Liver (tissue), 2 donors: Measurements from ENCODE around the gene NDST1.

ENCODE experiments used
- YY1 ChIP-seq: IDR thresholded peaks from 2 replicates; pipeline ENCODE4 v1.6.1; 2016; ENCODE audit warnings: antibody characterized with exemption, mild to moderate bottlenecking
- TF ChIP-seq, protein P1 (sequence below): IDR thresholded peaks from 2 replicates; pipeline ENCODE4 v1.6.1; 2016; ENCODE audit warnings: antibody characterized with exemption
- TF ChIP-seq, protein P2 (sequence below): fragments of 150-350 bp; IDR thresholded peaks from 2 replicates; pipeline ENCODE4 v1.5.1; 2017; ENCODE audit warnings: improper control_type of control experiment, low read depth, low read length; ENCODE audit not compliant: missing input control
- TF ChIP-seq, protein P3 (sequence below): IDR thresholded peaks from 2 replicates; pipeline ENCODE4 v1.6.1; 2016; ENCODE audit warnings: antibody characterized with exemption, mild to moderate bottlenecking
- donor health status: healthy.

DNA sequence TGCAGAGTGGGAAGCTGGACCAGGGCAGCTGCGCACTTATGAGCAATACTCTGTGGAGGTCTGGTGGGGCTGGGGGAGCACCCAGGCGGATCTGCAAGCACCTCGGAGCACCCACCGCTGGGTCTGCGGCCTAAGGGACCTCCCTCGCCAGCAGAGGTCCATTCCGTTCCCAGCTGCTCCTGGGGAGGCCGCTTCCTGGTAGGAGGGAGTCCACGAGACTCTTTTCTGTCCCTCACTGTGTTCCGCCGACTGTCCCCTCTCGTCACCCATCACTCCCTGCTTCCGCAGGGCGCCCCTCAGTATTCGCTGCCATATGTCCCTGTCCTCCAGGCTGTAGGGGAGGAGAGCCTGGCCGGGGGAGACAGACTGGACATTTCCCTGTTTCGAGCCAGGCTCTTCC, 45.5 kb downstream of the NDST1 start:
- TF ChIP-seq, protein P1, sequence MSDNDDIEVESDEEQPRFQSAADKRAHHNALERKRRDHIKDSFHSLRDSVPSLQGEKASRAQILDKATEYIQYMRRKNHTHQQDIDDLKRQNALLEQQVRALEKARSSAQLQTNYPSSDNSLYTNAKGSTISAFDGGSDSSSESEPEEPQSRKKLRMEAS, result no peak
- TF ChIP-seq YY1, result no peak
- TF ChIP-seq, protein P2, sequence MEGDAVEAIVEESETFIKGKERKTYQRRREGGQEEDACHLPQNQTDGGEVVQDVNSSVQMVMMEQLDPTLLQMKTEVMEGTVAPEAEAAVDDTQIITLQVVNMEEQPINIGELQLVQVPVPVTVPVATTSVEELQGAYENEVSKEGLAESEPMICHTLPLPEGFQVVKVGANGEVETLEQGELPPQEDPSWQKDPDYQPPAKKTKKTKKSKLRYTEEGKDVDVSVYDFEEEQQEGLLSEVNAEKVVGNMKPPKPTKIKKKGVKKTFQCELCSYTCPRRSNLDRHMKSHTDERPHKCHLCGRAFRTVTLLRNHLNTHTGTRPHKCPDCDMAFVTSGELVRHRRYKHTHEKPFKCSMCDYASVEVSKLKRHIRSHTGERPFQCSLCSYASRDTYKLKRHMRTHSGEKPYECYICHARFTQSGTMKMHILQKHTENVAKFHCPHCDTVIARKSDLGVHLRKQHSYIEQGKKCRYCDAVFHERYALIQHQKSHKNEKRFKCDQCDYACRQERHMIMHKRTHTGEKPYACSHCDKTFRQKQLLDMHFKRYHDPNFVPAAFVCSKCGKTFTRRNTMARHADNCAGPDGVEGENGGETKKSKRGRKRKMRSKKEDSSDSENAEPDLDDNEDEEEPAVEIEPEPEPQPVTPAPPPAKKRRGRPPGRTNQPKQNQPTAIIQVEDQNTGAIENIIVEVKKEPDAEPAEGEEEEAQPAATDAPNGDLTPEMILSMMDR, result no peak
- TF ChIP-seq, protein P3, sequence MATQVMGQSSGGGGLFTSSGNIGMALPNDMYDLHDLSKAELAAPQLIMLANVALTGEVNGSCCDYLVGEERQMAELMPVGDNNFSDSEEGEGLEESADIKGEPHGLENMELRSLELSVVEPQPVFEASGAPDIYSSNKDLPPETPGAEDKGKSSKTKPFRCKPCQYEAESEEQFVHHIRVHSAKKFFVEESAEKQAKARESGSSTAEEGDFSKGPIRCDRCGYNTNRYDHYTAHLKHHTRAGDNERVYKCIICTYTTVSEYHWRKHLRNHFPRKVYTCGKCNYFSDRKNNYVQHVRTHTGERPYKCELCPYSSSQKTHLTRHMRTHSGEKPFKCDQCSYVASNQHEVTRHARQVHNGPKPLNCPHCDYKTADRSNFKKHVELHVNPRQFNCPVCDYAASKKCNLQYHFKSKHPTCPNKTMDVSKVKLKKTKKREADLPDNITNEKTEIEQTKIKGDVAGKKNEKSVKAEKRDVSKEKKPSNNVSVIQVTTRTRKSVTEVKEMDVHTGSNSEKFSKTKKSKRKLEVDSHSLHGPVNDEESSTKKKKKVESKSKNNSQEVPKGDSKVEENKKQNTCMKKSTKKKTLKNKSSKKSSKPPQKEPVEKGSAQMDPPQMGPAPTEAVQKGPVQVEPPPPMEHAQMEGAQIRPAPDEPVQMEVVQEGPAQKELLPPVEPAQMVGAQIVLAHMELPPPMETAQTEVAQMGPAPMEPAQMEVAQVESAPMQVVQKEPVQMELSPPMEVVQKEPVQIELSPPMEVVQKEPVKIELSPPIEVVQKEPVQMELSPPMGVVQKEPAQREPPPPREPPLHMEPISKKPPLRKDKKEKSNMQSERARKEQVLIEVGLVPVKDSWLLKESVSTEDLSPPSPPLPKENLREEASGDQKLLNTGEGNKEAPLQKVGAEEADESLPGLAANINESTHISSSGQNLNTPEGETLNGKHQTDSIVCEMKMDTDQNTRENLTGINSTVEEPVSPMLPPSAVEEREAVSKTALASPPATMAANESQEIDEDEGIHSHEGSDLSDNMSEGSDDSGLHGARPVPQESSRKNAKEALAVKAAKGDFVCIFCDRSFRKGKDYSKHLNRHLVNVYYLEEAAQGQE, result no peak
